CD14-positive monocyte (primary cell): ENCODE results near the gene TBXA2R. TPM values are rescaled to one million over a fixed set of nuclear protein-coding genes. Genes with fewer than 3 reads are reported as not detected.
"Not testable (repeated sequence)": the region's sequence is repeated elsewhere in the genome, so short reads cannot be mapped to it uniquely, and the experiment has no call there.

ENCODE experiments used
- DNase-seq, 3 donors: peaks; one replicate each; pipeline ENCODE4 v3.0.0-alpha.2; 2011 to 2022
- H2AFZ ChIP-seq: 2 replicates; pipeline ENCODE4 v1.6.0; 2012; ENCODE audit warnings: mild to moderate bottlenecking, low read depth, low read length, inconsistent platforms; ENCODE audit not compliant: insufficient read depth, poor library complexity, severe bottlenecking
- H3K27ac ChIP-seq, 2 donors: 1 replicate in 1 of 2; 2 replicates in 1 of 2; pipeline ENCODE4 v1.5.1; 2012 to 2013; ENCODE audit warnings: low read length in 2 of 2, control low read depth in 1 of 2, inconsistent platforms in 1 of 2, low read depth in 1 of 2, mild to moderate bottlenecking in 1 of 2
- H3K27me3 ChIP-seq, 2 donors: one replicate each; pipeline versions ENCODE4 v1.6.0 to v1.6.1; 2011 to 2013; ENCODE audit warnings: low read length in 2 of 2; ENCODE audit not compliant: control insufficient read depth in 2 of 2, insufficient read depth in 2 of 2
- H3K36me3 ChIP-seq, 2 donors: replicated peaks in 1 of 2; 1 replicate in 1 of 2; 2 replicates in 1 of 2; pipeline versions ENCODE4 v1.5.1 to v1.6.1; 2012 to 2013; ENCODE audit warnings: low read length in 2 of 2, control low read depth in 1 of 2, inconsistent platforms in 1 of 2, mild to moderate bottlenecking in 1 of 2; ENCODE audit not compliant: insufficient read depth in 2 of 2, control insufficient read depth in 1 of 2
- H3K4me1 ChIP-seq, 2 donors: 1 replicate in 1 of 2; 2 replicates in 1 of 2; pipeline versions ENCODE4 v1.5.1 to v1.6.1; 2012 to 2013; ENCODE audit warnings: low read length in 2 of 2, control low read depth in 1 of 2, inconsistent platforms in 1 of 2, mild to moderate bottlenecking in 1 of 2, moderate library complexity in 1 of 2; ENCODE audit not compliant: insufficient read depth in 2 of 2, control insufficient read depth in 1 of 2
- H3K4me2 ChIP-seq: replicated peaks from 2 replicates; pipeline ENCODE3; 2012; ENCODE audit warnings: low read length, moderate library complexity, mild to moderate bottlenecking; ENCODE audit not compliant: poor library complexity, severe bottlenecking; ENCODE audit errors: extremely low read depth
- H3K4me3 ChIP-seq, 3 experiments: fragments of 200-600 bp in 1 of 3; sonication (generic) in 1 of 3; replicated peaks in 1 of 3; 1 replicate in 2 of 3; 2 replicates in 1 of 3; pipeline ENCODE4 v1.5.1; 2011 to 2013; ENCODE audit warnings: low read length in 3 of 3, mild to moderate bottlenecking in 3 of 3, control low read depth in 2 of 3, low read depth in 2 of 3, inconsistent platforms in 1 of 3, moderate library complexity in 1 of 3
- H3K79me2 ChIP-seq: 2 replicates; pipeline ENCODE4 v1.6.0; 2012; ENCODE audit warnings: mild to moderate bottlenecking, control low read depth, inconsistent platforms, low read length, moderate library complexity; ENCODE audit not compliant: insufficient read depth
- H3K9ac ChIP-seq: 2 replicates; pipeline ENCODE4 v1.6.0; 2017; ENCODE audit warnings: low read length, mild to moderate bottlenecking; ENCODE audit not compliant: insufficient read depth, poor library complexity, severe bottlenecking
- H3K9me3 ChIP-seq, 2 donors: replicated peaks in 1 of 2; 1 replicate in 1 of 2; 2 replicates in 1 of 2; pipeline versions ENCODE4 v1.5.1 to v1.6.1; 2012 to 2013; ENCODE audit warnings: low read length in 2 of 2, control low read depth in 1 of 2; ENCODE audit not compliant: control insufficient read depth in 1 of 2, insufficient read depth in 1 of 2
- H4K20me1 ChIP-seq: 2 replicates; pipeline ENCODE4 v1.6.0; 2012; ENCODE audit warnings: mild to moderate bottlenecking, low read length, control low read depth, moderate library complexity; ENCODE audit not compliant: insufficient read depth
- H3K27ac Mint-ChIP-seq, 7 donors: one replicate each; pipeline ENCODE4 v1.8.0; 2020; ENCODE audit warnings: mild to moderate bottlenecking in 7 of 7, mixed read lengths in 7 of 7, moderate library complexity in 6 of 7, inconsistent platforms in 2 of 7
- H3K27me3 Mint-ChIP-seq, 3 donors: one replicate each; pipeline ENCODE4 v1.8.0; 2021 to 2022; ENCODE audit warnings: low read depth in 3 of 3, mild to moderate bottlenecking in 3 of 3, mixed read lengths in 3 of 3, moderate library complexity in 3 of 3, inconsistent platforms in 1 of 3
- H3K36me3 Mint-ChIP-seq, 2 donors: one replicate each; pipeline ENCODE4 v1.8.0; 2020; ENCODE audit warnings: mixed read lengths in 2 of 2, inconsistent platforms in 1 of 2, mild to moderate bottlenecking in 1 of 2
- H3K4me1 Mint-ChIP-seq: one replicate; pipeline ENCODE4 v1.8.0; 2020; ENCODE audit warnings: mild to moderate bottlenecking, mixed read lengths
- H3K4me3 Mint-ChIP-seq, 2 donors: one replicate each; pipeline ENCODE4 v1.8.0; 2020; ENCODE audit warnings: mild to moderate bottlenecking in 2 of 2, mixed read lengths in 2 of 2, moderate library complexity in 1 of 2
- H3K9me3 Mint-ChIP-seq, 7 donors: one replicate each; pipeline ENCODE4 v1.8.0; 2020 to 2022; ENCODE audit warnings: mixed read lengths in 7 of 7, mild to moderate bottlenecking in 6 of 7, moderate library complexity in 6 of 7, inconsistent platforms in 2 of 7
- CTCF ChIP-seq: fragments of 200-600 bp; IDR thresholded peaks from one replicate; pipeline ENCODE4 v1.8.0; 2022; ENCODE audit warnings: antibody characterized with exemption, mild to moderate bottlenecking
- WGBS: methylation state at CpG from one replicate; pipeline ENCODE4 v1.1.5; 2013; ENCODE audit warnings: missing lambda C conversion rate; ENCODE audit not compliant: insufficient coverage; 5-methylcytosine and 5-hydroxymethylcytosine counted together
- intact Hi-C, 2 donors: fragments of 100-400 bp; cut with micrococcal nuclease; formaldehyde crosslinking; loops; one replicate each; pipeline versions ENCODE4 v1.15.0 to v1.15.1; 2023
- polyA plus RNA-seq, 3 donors: library from polyadenylated mRNA; depleted of rRNA in 1 of 3; unstranded in 2 of 3; stranded (reverse) in 1 of 3; fragments of 300-500 nt in 2 of 3; fragments of >200 nt in 1 of 3; fragmentation: Illumina TruSeq in 2 of 3; gene quantifications; 1 replicate in 2 of 3; 2 replicates in 1 of 3; pipeline ENCODE4 v1.2.3, GENCODE V29; 2012 to 2021

Gene TBXA2R
- polyA plus RNA-seq, 3 donors, result 0.05 TPM; not detected in 2

GRCh38 chr19:3586127-3586626 is 20.5 kb downstream of the TBXA2R start:
- Mint-ChIP-seq H3K4me3 (peak overlapping the region in 1 of 2 donors; percentile 42), H3K9me3 (peaks cover 5 to 13% (median 6%) of the 10 kb centered on the region in 7 donors), H3K4me1 (no peaks in the 10 kb centered on the region), H3K27me3 (peaks cover 22 to 34% (median 28%) of the 10 kb centered on the region in 3 donors), H3K27ac (no peak overlapping the region), H3K36me3 (no peaks in the 10 kb centered on the region)
- Histone ChIP-seq H3K4me1 (peaks cover 5 to 11% of the 10 kb centered on the region in 2 donors), H3K27ac (no peak overlapping the region), H3K9me3 (peaks cover 5 to 12% of the 10 kb centered on the region in 2 donors), H2AFZ (no peak overlapping the region), H3K36me3 (no peaks in the 10 kb centered on the region), H4K20me1 (no peaks in the 10 kb centered on the region), H3K9ac (no peak overlapping the region), H3K4me2 (peak overlapping the region; percentile 26), H3K79me2 (no peaks in the 10 kb centered on the region), H3K27me3 (peaks cover 5 to 20% of the 10 kb centered on the region in 2 donors), H3K4me3 (no peak overlapping the region)
- no peak for DNase-seq
- intact Hi-C loops, result no loop called here
- 64% methylated on average over 4 of the region's 16 CpGs for WGBS
- peak; percentile 72 for TF ChIP-seq CTCF

- peaks cover 4% of the 10 kb centered on the region for H3K4me1 Mint-ChIP-seq
- no peaks in the 10 kb centered on the region for H3K36me3 ChIP-seq
- H3K36me3 Mint-ChIP-seq, result no peaks in the 10 kb centered on the region
- peaks cover 5 to 20% of the 10 kb centered on the region in 2 donors for H3K27me3 ChIP-seq
- H3K9me3 ChIP-seq, result peaks cover 0 to 6% of the 10 kb centered on the region in 2 donors
- WGBS, result 1% methylated on average over 83 of the region's 84 CpGs
- no peak for TF ChIP-seq CTCF
- H3K9ac ChIP-seq, result no peak within 1 kb of the TSS
- peaks cover 22 to 34% (median 25%) of the 10 kb centered on the region in 3 donors for H3K27me3 Mint-ChIP-seq
- no peaks in the 10 kb centered on the region for H3K79me2 ChIP-seq
- no peak within 1 kb of the TSS for H3K27ac Mint-ChIP-seq
- intact Hi-C loops, result no loop called here
- peak within 1 kb of the TSS in 1 of 2 donors; percentile 51 for H3K4me3 Mint-ChIP-seq
- no peak within 1 kb of the TSS for H3K4me3 ChIP-seq
- H2AFZ ChIP-seq, result no peak within 1 kb of the TSS
- no peaks in the 10 kb centered on the region for H4K20me1 ChIP-seq
- DNase-seq, result no peak
- peaks cover 0 to 7% (median 0%) of the 10 kb centered on the region in 7 donors for H3K9me3 Mint-ChIP-seq
- no peak within 1 kb of the TSS for H3K27ac ChIP-seq
- peaks cover 5 to 11% of the 10 kb centered on the region in 2 donors for H3K4me1 ChIP-seq
- peak within 1 kb of the TSS; percentile 31 for H3K4me2 ChIP-seq
Measured at GRCh38 chr19:3585301-3586126, 21.2 kb downstream of the TBXA2R start, which contains the start of gene GIPC3. Gene GIPC3 (plus strand): TSS chr19:3585478. CDS start chr19:3585598, 120 bp downstream.

GRCh38 chr19:3584036-3584802 is 22.5 kb downstream of the TBXA2R start:
- H3K4me1 Mint-ChIP-seq, H3K4me2 ChIP-seq, H3K27ac ChIP-seq, H3K9me3 Mint-ChIP-seq, H3K36me3 ChIP-seq, DNase-seq, H3K9ac ChIP-seq, H2AFZ ChIP-seq, H3K79me2 ChIP-seq, H3K9me3 ChIP-seq, H3K4me3 ChIP-seq, H4K20me1 ChIP-seq, H3K36me3 Mint-ChIP-seq, H3K27ac Mint-ChIP-seq: not testable (repeated sequence)
- WGBS, result 100% methylated on average over 1 of the region's 15 CpGs
- intact Hi-C loops, result loop anchor here in 1 of 2 donors (5.0 kb wide), 1 partner anchor 37 kb away; no protein-coding TSS in a partner anchor
- peaks cover 5 to 11% of the 10 kb centered on the region in 2 donors for H3K4me1 ChIP-seq
- Mint-ChIP-seq H3K27me3 (peaks cover 22 to 33% (median 25%) of the 10 kb centered on the region in 3 donors), H3K4me3 (peak overlapping the region in 1 of 2 donors; percentile 30)
- H3K27me3 ChIP-seq, result peaks cover 5 to 20% of the 10 kb centered on the region in 2 donors
